Neural crest cell (in vitro differentiated cells): ENCODE data around the gene MAP3K8. TPM values are rescaled to one million over a fixed set of nuclear protein-coding genes. Genes with fewer than 3 reads are reported as not detected.
"Not testable (repeated sequence)": the region's sequence is repeated elsewhere in the genome, so short reads cannot be mapped to it uniquely, and the experiment has no call there.

Experiments
- DNase-seq: peaks from one replicate; pipeline ENCODE4 v3.0.0; 2021; ENCODE audit warnings: low read depth, mixed read lengths, low spot score
- H3K27ac Mint-ChIP-seq: one replicate; pipeline ENCODE4 v1.8.0; 2021; ENCODE audit warnings: mild to moderate bottlenecking, mixed read lengths; ENCODE audit not compliant: unreplicated experiment
- H3K27me3 Mint-ChIP-seq: 2 replicates; pipeline ENCODE4 v1.8.0; 2021; ENCODE audit warnings: low read depth, mild to moderate bottlenecking, mixed read lengths
- H3K36me3 Mint-ChIP-seq: 2 replicates; pipeline ENCODE4 v1.8.0; 2021; ENCODE audit warnings: low read depth, mild to moderate bottlenecking, mixed read lengths
- H3K4me1 Mint-ChIP-seq: 2 replicates; pipeline ENCODE4 v1.8.0; 2021; ENCODE audit warnings: mixed read lengths
- H3K4me3 Mint-ChIP-seq: one replicate; pipeline ENCODE4 v1.8.0; 2021; ENCODE audit warnings: mild to moderate bottlenecking, mixed read lengths
- H3K9me3 Mint-ChIP-seq: 2 replicates; pipeline ENCODE4 v1.8.0; 2021; ENCODE audit warnings: mixed read lengths
- CTCF ChIP-seq: fragments of 200-600 bp; sonication (generic); conservative IDR thresholded peaks from 2 replicates; pipeline ENCODE4 v1.5.0; 2021; ENCODE audit warnings: antibody characterized with exemption, mild to moderate bottlenecking
- total RNA-seq: library from RNA; stranded (reverse); gene quantifications from 2 replicates; pipeline ENCODE4 v1.2.1, GENCODE V29; 2021

MAP3K8 gene
- total RNA-seq, 1 donor from 2014 or later = 1.4 TPM

- no peak for DNase-seq
- peaks cover 21% of the 10 kb centered on the region for H3K4me1 Mint-ChIP-seq
- TF ChIP-seq CTCF = no peak
- H3K27me3 Mint-ChIP-seq = no peaks in the 10 kb centered on the region
- H3K9me3 Mint-ChIP-seq = no peaks in the 10 kb centered on the region
- no peak overlapping the region for H3K4me3 Mint-ChIP-seq
- no peaks in the 10 kb centered on the region for H3K36me3 Mint-ChIP-seq
- H3K27ac Mint-ChIP-seq = no peak overlapping the region
Observed at GRCh38 chr10:30422151-30422695, 11.8 kb upstream of the MAP3K8 start.

DNA sequence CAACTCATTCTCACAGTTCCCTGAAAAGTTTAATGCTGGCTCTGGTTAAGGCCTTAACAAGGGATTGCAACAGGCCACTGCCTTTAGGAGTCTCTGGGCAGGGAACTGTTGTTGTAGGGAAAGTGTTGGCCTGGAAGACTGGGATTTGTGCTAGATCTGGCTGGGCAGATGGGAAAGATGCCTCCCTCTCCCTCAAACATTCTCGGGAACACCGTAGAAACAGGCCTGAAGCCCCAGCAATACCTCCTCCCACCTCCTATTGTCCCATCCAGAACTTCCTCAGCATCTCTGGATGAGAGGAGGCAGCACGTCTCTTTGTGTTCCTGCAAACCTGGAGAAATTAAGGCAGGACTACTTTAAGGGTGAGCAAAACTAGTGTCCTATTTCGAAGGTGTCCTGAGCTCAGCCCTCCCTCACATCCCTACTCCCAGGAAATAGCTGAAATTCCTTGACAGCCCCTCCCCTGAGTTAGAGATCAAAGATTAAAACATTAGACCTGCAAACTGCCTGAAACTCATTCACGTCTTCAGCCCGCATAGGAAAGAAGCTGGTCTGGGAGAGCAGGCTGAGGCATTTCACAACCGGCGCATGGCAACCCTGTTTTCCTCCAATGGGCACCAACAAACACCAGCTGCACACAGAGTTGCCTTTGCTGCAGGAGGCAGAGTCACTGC lies 10.9 kb upstream of the MAP3K8 start:
- no peaks in the 10 kb centered on the region for H3K27me3 Mint-ChIP-seq
- H3K4me3 Mint-ChIP-seq = no peak overlapping the region
- no peaks in the 10 kb centered on the region for H3K36me3 Mint-ChIP-seq
- no peaks in the 10 kb centered on the region for H3K9me3 Mint-ChIP-seq
- peaks cover 27% of the 10 kb centered on the region for H3K4me1 Mint-ChIP-seq
- TF ChIP-seq CTCF = no peak
- H3K27ac Mint-ChIP-seq = peak overlapping the region; percentile 13
- DNase-seq = no peak

- Mint-ChIP-seq H3K27ac (peak overlapping the region; percentile 13), H3K4me1 (peaks cover 29% of the 10 kb centered on the region)
- not testable (repeated sequence) for H3K36me3 Mint-ChIP-seq, H3K9me3 Mint-ChIP-seq, H3K27me3 Mint-ChIP-seq, H3K4me3 Mint-ChIP-seq, DNase-seq
Observed at GRCh38 chr10:30423655-30424275, 10.2 kb upstream of the MAP3K8 start.

DNA sequence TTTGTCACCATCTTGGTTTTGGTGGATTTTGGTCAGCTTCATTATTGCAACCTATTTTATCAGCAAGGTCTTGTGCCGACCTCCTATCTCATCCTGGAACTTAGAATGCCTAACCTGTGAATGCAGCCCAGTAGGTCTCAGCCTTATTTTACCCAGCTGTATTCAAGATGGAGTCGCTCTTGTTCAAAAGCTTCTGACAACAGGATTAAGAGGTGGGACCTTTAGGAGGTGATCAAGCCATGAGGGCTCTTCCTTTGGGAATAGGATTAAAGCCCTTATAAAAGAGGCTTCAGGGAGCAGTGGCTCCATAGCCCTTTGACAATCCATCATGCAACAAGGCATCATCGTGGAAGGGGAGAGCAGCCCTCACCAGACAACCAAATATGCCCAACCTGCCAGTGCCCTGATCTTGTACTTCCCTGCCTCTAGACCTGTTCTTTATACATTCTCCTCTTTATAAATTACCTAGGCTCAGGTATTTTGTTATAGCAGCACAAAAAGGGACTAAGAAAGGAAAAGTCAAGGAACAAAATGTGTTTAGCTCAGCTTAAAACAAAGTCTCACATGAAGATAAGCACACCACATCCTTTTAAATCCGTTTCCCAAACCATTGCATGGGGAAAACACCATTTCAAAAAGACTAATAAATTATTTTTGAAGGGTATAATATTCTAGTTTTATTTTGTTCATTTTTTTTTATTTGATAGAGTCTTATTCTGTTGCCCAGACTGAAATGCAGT lies 8.5 kb upstream of the MAP3K8 start:
- H3K9me3 Mint-ChIP-seq = no peaks in the 10 kb centered on the region
- peaks cover 27% of the 10 kb centered on the region for H3K4me1 Mint-ChIP-seq
- no peak for DNase-seq
- no peak for TF ChIP-seq CTCF
- no peaks in the 10 kb centered on the region for H3K27me3 Mint-ChIP-seq
- no peaks in the 10 kb centered on the region for H3K36me3 Mint-ChIP-seq
- H3K27ac Mint-ChIP-seq = no peak overlapping the region
- H3K4me3 Mint-ChIP-seq = no peak overlapping the region

- no peaks in the 10 kb centered on the region for H3K36me3 Mint-ChIP-seq
- peaks cover 21% of the 10 kb centered on the region for H3K27me3 Mint-ChIP-seq
- no peaks in the 10 kb centered on the region for H3K9me3 Mint-ChIP-seq
- peak overlapping the region; percentile 84 for H3K4me3 Mint-ChIP-seq
- no peak for DNase-seq
- H3K4me1 Mint-ChIP-seq = peaks cover 31% of the 10 kb centered on the region
- no peak overlapping the region for H3K27ac Mint-ChIP-seq
- no peak for TF ChIP-seq CTCF
Observed at GRCh38 chr10:30430544-30431298, 3.3 kb upstream of the MAP3K8 start.
